GM12878 (cell line): ENCODE results near the gene PPP4C. TPM values are rescaled to one million over a fixed set of nuclear protein-coding genes. Genes with fewer than 3 reads are reported as not detected.

Experiments used
- ATAC-seq: fragments of 200-7000 bp; cut with Tn5 transposase; 3 replicates; pipeline ENCODE4 v1.9.1; 2020; ENCODE audit warnings: mild to moderate bottlenecking, moderate library complexity
- BruUV-seq: library from RNA; stranded (reverse); fragments of 400-500 nt; replicated peaks from 2 replicates; lab custom pipeline; 2021; lab: Mats Ljungman, UMichigan
- CTCF ChIA-PET: fragments of 300-600 bp; sonication (Branson Sonifier 250); formaldehyde crosslinking; extraction: SDS; loops from one replicate; lab custom pipeline; 2021; ENCODE audit warnings: inconsistent platforms; lab: Yijun Ruan, JAX
- POLR2A ChIA-PET: fragments of 350-600 bp; formaldehyde crosslinking; extraction: SDS; loops from one replicate; lab custom pipeline; 2021; ENCODE audit warnings: inconsistent platforms; lab: Charles Lee
- RAD21 ChIA-PET: fragments of 300-600 bp; sonication (Branson Sonifier 250); formaldehyde crosslinking; loops from one replicate; lab custom pipeline; 2023; ENCODE audit warnings: antibody characterized with exemption; ENCODE audit not compliant: unreplicated experiment; lab: Charles Lee
- SMC1A ChIA-PET: fragments of 300-600 bp; sonication (Branson Sonifier 250); formaldehyde crosslinking; loops from one replicate; lab custom pipeline; 2023; ENCODE audit not compliant: unreplicated experiment, uncharacterized antibody; lab: Charles Lee
- DNase-seq: peaks from one replicate; pipeline ENCODE4 v3.0.0-alpha.2; 2011; ENCODE audit warnings: low read depth, low spot score
- FAIRE-seq: peaks from 3 replicates; lab custom pipeline; 2011; peaks lifted over from hg19 to GRCh38; lab: Jason Lieb, UNC
- H2AFZ ChIP-seq: 2 replicates; pipeline ENCODE4 v1.6.0; 2011; ENCODE audit warnings: low read depth, low read length, control low read depth; ENCODE audit not compliant: control insufficient read depth
- H3K27ac ChIP-seq: 2 replicates; pipeline ENCODE4 v1.5.1; 2011; ENCODE audit warnings: control low read depth; ENCODE audit not compliant: control insufficient read depth, insufficient read depth
- H3K27me3 ChIP-seq, 2 experiments: replicated peaks in 1 of 2; 2 replicates each; pipeline versions ENCODE4 v1.6.0 to v1.6.1; 2011; ENCODE audit warnings: low read length in 1 of 2; ENCODE audit not compliant: control insufficient read depth in 2 of 2, insufficient read depth in 2 of 2
- H3K36me3 ChIP-seq, 2 experiments: 2 replicates each; pipeline ENCODE4 v1.5.1; 2011; ENCODE audit warnings: low read length in 1 of 2; ENCODE audit not compliant: control insufficient read depth in 2 of 2, insufficient read depth in 2 of 2
- H3K4me1 ChIP-seq: 2 replicates; pipeline ENCODE4 v1.6.1; 2011; ENCODE audit warnings: mild to moderate bottlenecking, low read length, moderate library complexity, mixed read lengths; ENCODE audit not compliant: control insufficient read depth, insufficient read depth
- H3K4me2 ChIP-seq: 2 replicates; pipeline ENCODE4 v1.6.0; 2011; ENCODE audit warnings: control low read depth; ENCODE audit not compliant: control insufficient read depth, insufficient read depth
- H3K4me3 ChIP-seq: fragments of 200-600 bp; sonication (generic); 2 replicates; pipeline ENCODE4 v1.5.1; 2016
- H3K79me2 ChIP-seq: 2 replicates; pipeline ENCODE4 v1.6.0; 2011; ENCODE audit warnings: low read length; ENCODE audit not compliant: control insufficient read depth, insufficient read depth
- H3K9ac ChIP-seq: 2 replicates; pipeline ENCODE4 v1.8.0; 2011; ENCODE audit warnings: low read length, control low read depth, mixed read lengths; ENCODE audit not compliant: control insufficient read depth, insufficient read depth
- H3K9me3 ChIP-seq: replicated peaks from 3 replicates; pipeline ENCODE4 v1.5.1; 2011; ENCODE audit warnings: mild to moderate bottlenecking, low read length; ENCODE audit not compliant: control insufficient read depth, insufficient read depth
- H4K20me1 ChIP-seq: 2 replicates; pipeline ENCODE4 v1.6.0; 2011; ENCODE audit not compliant: control insufficient read depth, insufficient read depth
- ATF7 ChIP-seq: fragments of 450-650 bp; IDR thresholded peaks from 2 replicates; pipeline ENCODE4 v1.6.1; 2016; ENCODE audit warnings: low read depth, mild to moderate bottlenecking
- BACH1 ChIP-seq: fragments of 450-650 bp; IDR thresholded peaks from 2 replicates; pipeline ENCODE4 v1.6.1; 2017; ENCODE audit warnings: mild to moderate bottlenecking, borderline replicate concordance
- CREM ChIP-seq: IDR thresholded peaks from 2 replicates; pipeline ENCODE4 v1.6.1; 2014; ENCODE audit warnings: antibody characterized with exemption, low read depth
- DPF2 ChIP-seq: fragments of 450-650 bp; IDR thresholded peaks from 2 replicates; pipeline ENCODE4 v1.6.1; 2017; ENCODE audit warnings: mild to moderate bottlenecking
- ESRRA ChIP-seq: IDR thresholded peaks from 2 replicates; pipeline ENCODE4 v1.6.1; 2012; ENCODE audit warnings: mild to moderate bottlenecking, low read length, improper control_type of control experiment
- ETV6 ChIP-seq, 2 experiments: fragments of 450-650 bp in 1 of 2; IDR thresholded peaks in 1 of 2; conservative IDR thresholded peaks in 1 of 2; 2 replicates each; pipeline ENCODE4 v1.6.1; 2014; ENCODE audit warnings: antibody characterized with exemption in 1 of 2, borderline replicate concordance in 1 of 2, low read depth in 1 of 2, mild to moderate bottlenecking in 1 of 2, moderate library complexity in 1 of 2
- IKZF1 ChIP-seq: fragments of 450-650 bp; conservative IDR thresholded peaks from 2 replicates; pipeline ENCODE4 v1.6.1; 2017; ENCODE audit warnings: antibody characterized with exemption, mild to moderate bottlenecking
- KAT2A ChIP-seq: conservative IDR thresholded peaks from 2 replicates; pipeline ENCODE4 v1.6.1; 2011; ENCODE audit warnings: low read depth, low read length; ENCODE audit not compliant: control insufficient read depth
- LARP7 ChIP-seq: fragments of 450-650 bp; IDR thresholded peaks from 2 replicates; pipeline ENCODE4 v1.6.1; 2017; ENCODE audit warnings: mild to moderate bottlenecking
- MYC ChIP-seq: IDR thresholded peaks from 2 replicates; pipeline ENCODE4 v1.6.1; 2011; ENCODE audit warnings: mild to moderate bottlenecking, low read length, moderate library complexity, inconsistent platforms; ENCODE audit not compliant: insufficient read depth, insufficient replicate concordance, insufficient read length, severe bottlenecking
- NR2F1 ChIP-seq: fragments of 450-650 bp; conservative IDR thresholded peaks from 2 replicates; pipeline ENCODE4 v1.6.1; 2017; ENCODE audit warnings: mild to moderate bottlenecking
- PAX5 ChIP-seq: IDR thresholded peaks from 2 replicates; pipeline ENCODE4 v1.6.1; 2011; ENCODE audit warnings: low read depth, low read length, borderline replicate concordance
- RBBP5 ChIP-seq: fragments of 200-600 bp; sonication (generic); conservative IDR thresholded peaks from 2 replicates; pipeline ENCODE4 v1.6.1; 2016
- SMC3 ChIP-seq: IDR thresholded peaks from 2 replicates; pipeline ENCODE4 v1.6.1; 2011; ENCODE audit warnings: low read length, improper control_type of control experiment, borderline replicate concordance
- ZNF207 ChIP-seq: fragments of 450-650 bp; IDR thresholded peaks from 2 replicates; pipeline ENCODE4 v1.6.1; 2014; ENCODE audit warnings: antibody characterized with exemption, mild to moderate bottlenecking, borderline replicate concordance
- ZNF217 ChIP-seq: fragments of 450-650 bp; IDR thresholded peaks from 2 replicates; pipeline ENCODE4 v1.6.1; 2017; ENCODE audit warnings: antibody characterized with exemption, mild to moderate bottlenecking
- WGBS: methylation state at CpG from one replicate; pipeline ENCODE4 v1.1.6; 2016; ENCODE audit warnings: low lambda C conversion rate; ENCODE audit not compliant: insufficient replicate concordance, insufficient coverage; ENCODE audit errors: missing lambda C conversion rate; 5-methylcytosine and 5-hydroxymethylcytosine counted together
- in situ Hi-C: fragments of 300-500 bp; cut with MboI; formaldehyde crosslinking; loops from 9 replicates; pipeline ENCODE4 v1.14.3; 2018; ENCODE audit warnings: mixed read lengths
- intact Hi-C: fragments of 100-400 bp; cut with micrococcal nuclease; formaldehyde crosslinking; loops from one replicate; pipeline ENCODE4 v1.14.2; 2022; ENCODE audit not compliant: unreplicated experiment
- polyA plus RNA-seq, 11 experiments: library from polyadenylated mRNA; depleted of rRNA in 4 of 11; unstranded in 6 of 11; stranded (reverse) in 5 of 11; fragments of >200 nt; fragmentation: Nextera tagmentation in 4 of 11; fragmentation: Illumina TruSeq in 1 of 11; extraction: Ambion mirVana in 4 of 11; extraction: Trizol in 1 of 11; gene quantifications; 1 replicate in 1 of 11; 2 replicates in 10 of 11; pipeline versions ENCODE4 v1.2.1 to v1.2.3, GENCODE V29; 2011 to 2016; ENCODE audit warnings: inconsistent platforms in 2 of 11, missing spikeins in 2 of 11, low read depth in 1 of 11
- total RNA-seq, 4 experiments: library from RNA; depleted of rRNA in 3 of 4; stranded (reverse); fragments of >200 nt in 3 of 4; fragmentation: Illumina TruSeq in 1 of 4; extraction: Trizol in 1 of 4; gene quantifications; 2 replicates each; pipeline versions ENCODE4 v1.2.1 to v1.2.3, GENCODE V29; 2013 to 2021
- TF ChIP-seq, protein P1 (sequence below): fragments of 450-650 bp; IDR thresholded peaks from 2 replicates; pipeline ENCODE4 v1.6.1; 2017; ENCODE audit warnings: low read depth, mild to moderate bottlenecking, moderate library complexity
- TF ChIP-seq, protein P2 (sequence below): fragments of 450-650 bp; IDR thresholded peaks from 2 replicates; pipeline ENCODE4 v1.6.1; 2017; ENCODE audit warnings: mild to moderate bottlenecking, moderate library complexity

The PPP4C gene
- total and polyA plus RNA-seq, 10 of the 15 experiments (the other 5 are each of a cell fraction or from before 2014, with no cell fraction given), result 2.7 to 240 (median 124) TPM

DNA sequence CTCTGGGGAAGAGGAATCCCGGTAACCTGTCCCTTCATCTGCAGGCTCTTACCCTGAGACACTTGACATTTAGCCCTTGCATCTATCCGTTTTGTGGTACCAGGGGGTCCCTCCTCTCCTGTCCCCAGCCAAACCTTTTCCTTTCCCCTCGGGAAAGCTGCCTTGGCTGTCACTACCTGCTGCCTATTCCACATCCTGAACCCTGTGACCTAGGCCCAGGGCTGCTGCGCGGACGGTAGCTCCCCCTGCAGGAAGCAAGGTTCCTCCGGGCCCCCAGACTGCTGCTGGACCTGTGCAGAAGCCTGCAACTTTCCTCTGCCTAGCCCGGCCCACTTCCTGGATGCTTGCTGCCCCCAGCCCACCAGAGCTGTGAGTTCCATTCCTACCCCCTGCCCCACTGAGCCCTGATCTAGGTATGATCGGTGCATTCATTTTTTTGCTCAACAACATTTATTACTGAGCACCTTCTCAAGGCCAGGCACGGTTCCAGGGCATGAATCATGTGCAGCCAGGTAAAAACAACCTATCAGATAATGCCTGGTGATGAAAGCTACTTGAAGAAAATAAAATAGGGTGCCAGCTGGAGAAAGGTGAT is 20.7 kb upstream of the PPP4C start:
- no peak overlapping the region for H3K27ac ChIP-seq
- H3K4me1 ChIP-seq, result peaks cover 3% of the 10 kb centered on the region; the same call in 1 of the 2 replicates
- ChIA-PET SMC1A (interaction anchor here (0.6 to 1.6 kb wide), 7 partner anchors 10 to 207 kb away, joined by 3 to 6 read pairs (median 3); partner anchors contain the start of genes ALDOA, TBX6 and TLCD3B), CTCF (interaction anchor here (0.6 to 4.8 kb wide), 18 partner anchors 10 to 265 kb away, joined by 3 to 51 read pairs (median 4); partner anchors contain the start of genes ALDOA, CORO1A, KCTD13 and SEZ6L2), POLR2A (interaction anchor here (0.6 to 1.6 kb wide), 5 partner anchors 10 to 95 kb away, joined by 3 to 6 read pairs (median 5); partner anchors contain the start of genes ALDOA and TBX6), RAD21 (interaction anchor here (0.6 to 2.0 kb wide), 6 partner anchors 10 to 206 kb away, joined by 3 to 12 read pairs (median 8); partner anchors contain the start of genes ALDOA and TBX6)
- H3K27me3 ChIP-seq, result no peaks in the 10 kb centered on the region
- H3K79me2 ChIP-seq, result no peaks in the 10 kb centered on the region
- no peak overlapping the region for H2AFZ ChIP-seq
- 40% methylated on average over 10 of the region's 10 CpGs for WGBS
- DNase-seq (no peak), FAIRE-seq (no peak), ATAC-seq (peak; percentile 85)
- intact Hi-C loops, result no loop called here
- H3K9ac ChIP-seq, result no peak overlapping the region
- no TSS peak for BruUV-seq
- no peaks in the 10 kb centered on the region for H3K36me3 ChIP-seq
- no peaks in the 10 kb centered on the region for H4K20me1 ChIP-seq
- in situ Hi-C loops, result no loop called here
- no peak overlapping the region for H3K4me2 ChIP-seq
- H3K4me3 ChIP-seq, result no peak overlapping the region
- H3K9me3 ChIP-seq, result no peaks in the 10 kb centered on the region
- TF ChIP-seq, protein P1, sequence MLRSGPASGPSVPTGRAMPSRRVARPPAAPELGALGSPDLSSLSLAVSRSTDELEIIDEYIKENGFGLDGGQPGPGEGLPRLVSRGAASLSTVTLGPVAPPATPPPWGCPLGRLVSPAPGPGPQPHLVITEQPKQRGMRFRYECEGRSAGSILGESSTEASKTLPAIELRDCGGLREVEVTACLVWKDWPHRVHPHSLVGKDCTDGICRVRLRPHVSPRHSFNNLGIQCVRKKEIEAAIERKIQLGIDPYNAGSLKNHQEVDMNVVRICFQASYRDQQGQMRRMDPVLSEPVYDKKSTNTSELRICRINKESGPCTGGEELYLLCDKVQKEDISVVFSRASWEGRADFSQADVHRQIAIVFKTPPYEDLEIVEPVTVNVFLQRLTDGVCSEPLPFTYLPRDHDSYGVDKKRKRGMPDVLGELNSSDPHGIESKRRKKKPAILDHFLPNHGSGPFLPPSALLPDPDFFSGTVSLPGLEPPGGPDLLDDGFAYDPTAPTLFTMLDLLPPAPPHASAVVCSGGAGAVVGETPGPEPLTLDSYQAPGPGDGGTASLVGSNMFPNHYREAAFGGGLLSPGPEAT, result no peak
- no peak for TF ChIP-seq LARP7
- TF ChIP-seq SMC3, result peak; percentile 13; the same call in 1 of the 2 replicates
- no peak for TF ChIP-seq RBBP5
- no peak for TF ChIP-seq CREM
- TF ChIP-seq DPF2, result no peak
- no peak for TF ChIP-seq PAX5
- no peak for TF ChIP-seq ZNF217
- TF ChIP-seq ETV6 (conservative IDR thresholded peaks at IDR 0.05 in 1 of 2, IDR thresholded peaks at IDR 0.05 in 1 of 2; ENCODE audit: borderline replicate concordance in 1 of 2, low read depth in 1 of 2), result no peak
- TF ChIP-seq ATF7, result no peak
- TF ChIP-seq BACH1, result no peak
- TF ChIP-seq ESRRA, result no peak
- TF ChIP-seq KAT2A, result no peak
- TF ChIP-seq, protein P2, sequence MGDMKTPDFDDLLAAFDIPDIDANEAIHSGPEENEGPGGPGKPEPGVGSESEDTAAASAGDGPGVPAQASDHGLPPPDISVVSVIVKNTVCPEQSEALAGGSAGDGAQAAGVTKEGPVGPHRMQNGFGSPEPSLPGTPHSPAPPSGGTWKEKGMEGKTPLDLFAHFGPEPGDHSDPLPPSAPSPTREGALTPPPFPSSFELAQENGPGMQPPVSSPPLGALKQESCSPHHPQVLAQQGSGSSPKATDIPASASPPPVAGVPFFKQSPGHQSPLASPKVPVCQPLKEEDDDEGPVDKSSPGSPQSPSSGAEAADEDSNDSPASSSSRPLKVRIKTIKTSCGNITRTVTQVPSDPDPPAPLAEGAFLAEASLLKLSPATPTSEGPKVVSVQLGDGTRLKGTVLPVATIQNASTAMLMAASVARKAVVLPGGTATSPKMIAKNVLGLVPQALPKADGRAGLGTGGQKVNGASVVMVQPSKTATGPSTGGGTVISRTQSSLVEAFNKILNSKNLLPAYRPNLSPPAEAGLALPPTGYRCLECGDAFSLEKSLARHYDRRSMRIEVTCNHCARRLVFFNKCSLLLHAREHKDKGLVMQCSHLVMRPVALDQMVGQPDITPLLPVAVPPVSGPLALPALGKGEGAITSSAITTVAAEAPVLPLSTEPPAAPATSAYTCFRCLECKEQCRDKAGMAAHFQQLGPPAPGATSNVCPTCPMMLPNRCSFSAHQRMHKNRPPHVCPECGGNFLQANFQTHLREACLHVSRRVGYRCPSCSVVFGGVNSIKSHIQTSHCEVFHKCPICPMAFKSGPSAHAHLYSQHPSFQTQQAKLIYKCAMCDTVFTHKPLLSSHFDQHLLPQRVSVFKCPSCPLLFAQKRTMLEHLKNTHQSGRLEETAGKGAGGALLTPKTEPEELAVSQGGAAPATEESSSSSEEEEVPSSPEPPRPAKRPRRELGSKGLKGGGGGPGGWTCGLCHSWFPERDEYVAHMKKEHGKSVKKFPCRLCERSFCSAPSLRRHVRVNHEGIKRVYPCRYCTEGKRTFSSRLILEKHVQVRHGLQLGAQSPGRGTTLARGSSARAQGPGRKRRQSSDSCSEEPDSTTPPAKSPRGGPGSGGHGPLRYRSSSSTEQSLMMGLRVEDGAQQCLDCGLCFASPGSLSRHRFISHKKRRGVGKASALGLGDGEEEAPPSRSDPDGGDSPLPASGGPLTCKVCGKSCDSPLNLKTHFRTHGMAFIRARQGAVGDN, result no peak
- TF ChIP-seq NR2F1, result peak; percentile 71
- TF ChIP-seq IKZF1, result 0 out of 2 replicates have a peak, but pooled peaks have one; percentile 32
- no peak for TF ChIP-seq MYC
- TF ChIP-seq ZNF207, result no peak
